Prostate gland (tissue), 2 donors: Measurements from ENCODE around the gene SND1.

ENCODE experiments used
- POLR2A ChIP-seq: fragments of 450-650 bp; IDR thresholded peaks from one replicate; pipeline ENCODE4 v1.6.1; 2016; ENCODE audit warnings: antibody characterized with exemption, mild to moderate bottlenecking
- POLR2AphosphoS5 ChIP-seq: sonication (generic); formaldehyde crosslinking; IDR thresholded peaks from one replicate; pipeline ENCODE4 v1.6.1; 2017; ENCODE audit warnings: antibody characterized with exemption
- TF ChIP-seq, protein P1 (sequence below), 4 experiments: fragments of 200-600 bp in 2 of 4; fragments of 450-650 bp in 2 of 4; sonication (generic) in 2 of 4; IDR thresholded peaks; 1 replicate in 3 of 4; 2 replicates in 1 of 4; pipeline ENCODE4 v1.5.1; 2016 to 2019; ENCODE audit warnings: antibody characterized with exemption in 4 of 4, mild to moderate bottlenecking in 2 of 4, moderate library complexity in 2 of 4

DNA sequence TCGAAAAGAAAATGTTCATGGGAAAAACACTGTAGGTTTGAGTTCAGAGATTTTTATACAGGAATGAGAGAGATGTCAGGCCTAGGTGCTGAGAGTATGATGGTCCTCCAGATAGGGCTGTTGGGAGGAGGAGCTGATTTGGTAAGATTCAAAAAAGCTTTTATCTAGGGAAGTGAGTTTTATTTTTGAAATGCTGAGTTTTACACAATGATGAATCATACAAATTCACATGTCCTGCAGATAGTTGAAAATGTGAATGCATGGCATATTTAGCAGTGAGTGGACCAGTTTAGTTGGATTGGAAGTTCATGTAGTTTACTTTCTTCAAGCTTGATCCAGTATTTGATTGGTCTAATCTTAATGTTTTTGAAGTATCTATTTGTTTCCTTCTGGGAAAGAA lies 224.4 kb downstream of the SND1 start:
- TF ChIP-seq, protein P1, sequence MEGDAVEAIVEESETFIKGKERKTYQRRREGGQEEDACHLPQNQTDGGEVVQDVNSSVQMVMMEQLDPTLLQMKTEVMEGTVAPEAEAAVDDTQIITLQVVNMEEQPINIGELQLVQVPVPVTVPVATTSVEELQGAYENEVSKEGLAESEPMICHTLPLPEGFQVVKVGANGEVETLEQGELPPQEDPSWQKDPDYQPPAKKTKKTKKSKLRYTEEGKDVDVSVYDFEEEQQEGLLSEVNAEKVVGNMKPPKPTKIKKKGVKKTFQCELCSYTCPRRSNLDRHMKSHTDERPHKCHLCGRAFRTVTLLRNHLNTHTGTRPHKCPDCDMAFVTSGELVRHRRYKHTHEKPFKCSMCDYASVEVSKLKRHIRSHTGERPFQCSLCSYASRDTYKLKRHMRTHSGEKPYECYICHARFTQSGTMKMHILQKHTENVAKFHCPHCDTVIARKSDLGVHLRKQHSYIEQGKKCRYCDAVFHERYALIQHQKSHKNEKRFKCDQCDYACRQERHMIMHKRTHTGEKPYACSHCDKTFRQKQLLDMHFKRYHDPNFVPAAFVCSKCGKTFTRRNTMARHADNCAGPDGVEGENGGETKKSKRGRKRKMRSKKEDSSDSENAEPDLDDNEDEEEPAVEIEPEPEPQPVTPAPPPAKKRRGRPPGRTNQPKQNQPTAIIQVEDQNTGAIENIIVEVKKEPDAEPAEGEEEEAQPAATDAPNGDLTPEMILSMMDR (IDR thresholded peaks at IDR 0.05), result no peak
- TF ChIP-seq POLR2AphosphoS5 (no peak), POLR2A (no peak)
